Activated naive CD8-positive, alpha-beta T cell treated with anti-CD3 and anti-CD28 coated beads, Interleukin-2, amount 10 ng/mL, durations not matched to agents 7 days and 5 days (primary cell): Measurements from ENCODE around the gene CCDC88A. TPM values are rescaled to one million over a fixed set of nuclear protein-coding genes. Genes with fewer than 3 reads are reported as not detected.

Source experiments
- ATAC-seq: fragments of 150-1000 bp; cut with Tn5 transposase; one replicate; pipeline ENCODE4 v1.10.0; 2021; ENCODE audit warnings: low read depth, moderate library complexity
- POLR2A ChIA-PET: fragments of 350-600 bp; sonication (Branson Sonifier 250); formaldehyde crosslinking; loops from one replicate; lab custom pipeline; 2021; ENCODE audit warnings: antibody characterized with exemption; lab: Charles Lee
- DNase-seq: peaks from one replicate; pipeline ENCODE4 v3.0.0; 2021
- H3K27ac Mint-ChIP-seq: one replicate; pipeline ENCODE4 v1.8.0; 2022; ENCODE audit warnings: mild to moderate bottlenecking, mixed read lengths
- H3K27me3 Mint-ChIP-seq: one replicate; pipeline ENCODE4 v1.8.0; 2022; ENCODE audit warnings: mild to moderate bottlenecking, moderate library complexity, mixed read lengths
- H3K36me3 Mint-ChIP-seq: one replicate; pipeline ENCODE4 v1.8.0; 2021; ENCODE audit warnings: mild to moderate bottlenecking, mixed read lengths
- H3K4me1 Mint-ChIP-seq: one replicate; pipeline ENCODE4 v1.8.0; 2021; ENCODE audit warnings: mixed read lengths
- H3K4me3 Mint-ChIP-seq: one replicate; pipeline ENCODE4 v1.8.0; 2022; ENCODE audit warnings: mild to moderate bottlenecking, moderate library complexity, mixed read lengths
- H3K9me3 Mint-ChIP-seq: one replicate; pipeline ENCODE4 v1.8.0; 2021; ENCODE audit warnings: mixed read lengths
- total RNA-seq, 2 experiments: library from RNA; stranded (reverse); gene quantifications; one replicate each; pipeline ENCODE4 v1.2.3, GENCODE V29; 2021

CCDC88A gene
- total RNA-seq, 2 experiments from 2014 or later = 19.5 to 20.3 TPM

DNA sequence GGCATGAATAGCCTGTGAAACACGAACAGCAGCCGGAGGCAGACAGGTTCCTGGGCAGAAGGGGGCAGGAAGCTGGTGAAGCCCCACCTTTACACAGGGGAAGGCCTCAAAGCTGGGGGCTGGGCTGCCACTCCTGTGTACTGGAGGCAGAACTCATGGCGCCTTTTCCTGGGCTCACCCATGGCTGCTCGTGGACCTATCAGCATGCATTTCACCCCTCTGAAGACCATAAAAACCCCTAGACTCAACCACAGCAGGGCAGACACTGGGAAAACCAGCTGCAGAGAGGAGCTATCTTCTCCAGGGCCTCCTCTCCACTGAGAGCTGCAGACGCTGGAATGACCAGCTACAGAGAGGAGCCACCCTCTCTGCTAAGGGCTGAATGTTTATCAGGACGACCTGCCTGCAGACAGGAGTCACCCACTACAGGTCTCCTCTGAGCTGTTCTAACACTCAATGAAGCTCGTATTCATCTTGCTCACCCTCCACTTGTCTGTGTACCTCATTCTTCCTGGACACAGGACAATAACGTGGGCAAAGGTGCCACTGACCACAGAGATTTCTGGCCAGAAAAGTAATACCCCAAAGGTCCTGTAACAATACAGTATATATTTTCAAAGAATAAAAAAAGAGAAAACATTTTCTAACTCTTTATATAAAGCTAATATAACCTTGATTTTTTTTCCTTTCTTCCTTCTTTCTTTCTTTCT, 18.9 kb upstream of the CCDC88A start:
- no peak overlapping the region for H3K4me3 Mint-ChIP-seq
- peaks cover 2% of the 10 kb centered on the region for H3K27me3 Mint-ChIP-seq
- POLR2A ChIA-PET = interaction anchor here (0.6 kb wide), 1 partner anchor 31 kb away, joined by 3 read pairs; no protein-coding TSS in a partner anchor
- no peaks in the 10 kb centered on the region for H3K4me1 Mint-ChIP-seq
- no peaks in the 10 kb centered on the region for H3K9me3 Mint-ChIP-seq
- no peak for DNase-seq
- no peak overlapping the region for H3K27ac Mint-ChIP-seq
- ATAC-seq = no peak
- no peaks in the 10 kb centered on the region for H3K36me3 Mint-ChIP-seq

DNA sequence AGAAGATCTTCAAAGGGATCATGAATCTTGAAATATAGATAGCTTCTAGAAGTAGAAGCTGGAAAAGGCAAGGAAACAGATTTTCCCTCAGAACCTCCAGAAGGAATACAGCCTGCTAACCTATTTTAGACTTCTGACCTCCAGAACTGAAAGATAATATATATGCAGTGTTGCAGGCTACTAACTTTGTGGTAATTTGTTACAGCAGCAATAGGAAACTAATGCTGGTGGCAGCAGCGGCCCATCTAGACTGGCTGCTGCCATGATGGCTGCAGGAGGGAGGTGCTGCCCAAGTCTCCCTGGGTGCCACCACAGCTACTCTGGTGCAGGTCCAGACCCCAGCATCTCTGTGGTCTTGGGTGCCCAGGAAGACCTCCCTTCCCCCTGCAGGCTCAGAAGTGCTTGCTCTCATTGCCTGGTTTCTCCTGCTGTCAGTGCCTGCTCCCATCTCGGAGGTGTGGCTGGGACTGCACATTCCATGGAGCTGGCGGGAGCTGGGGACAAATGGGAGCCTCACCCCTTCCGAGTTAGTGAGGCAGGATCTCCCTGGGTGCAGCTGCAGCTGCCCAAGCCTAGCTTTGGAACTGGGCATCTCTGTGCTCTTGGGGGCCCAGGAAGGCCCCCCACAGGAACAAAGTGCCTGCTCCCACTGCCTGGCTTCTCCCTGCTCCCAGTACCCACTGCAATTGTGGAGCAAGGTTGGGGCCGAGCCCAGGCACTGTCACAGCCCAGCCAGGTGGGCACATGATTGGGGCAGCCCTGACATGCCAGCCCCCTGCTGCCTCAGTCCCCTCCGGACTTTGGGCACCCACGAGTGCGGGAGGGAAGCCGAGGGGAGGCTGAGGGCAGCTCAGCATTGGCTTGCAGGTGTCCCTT, 18.1 kb upstream of the CCDC88A start:
- ATAC-seq = no peak
- Mint-ChIP-seq H3K27me3 (peaks cover 2% of the 10 kb centered on the region), H3K36me3 (no peaks in the 10 kb centered on the region), H3K4me1 (no peaks in the 10 kb centered on the region), H3K27ac (no peak overlapping the region), H3K4me3 (no peak overlapping the region), H3K9me3 (no peaks in the 10 kb centered on the region)
- DNase-seq = no peak
- POLR2A ChIA-PET = no interaction called here

DNA sequence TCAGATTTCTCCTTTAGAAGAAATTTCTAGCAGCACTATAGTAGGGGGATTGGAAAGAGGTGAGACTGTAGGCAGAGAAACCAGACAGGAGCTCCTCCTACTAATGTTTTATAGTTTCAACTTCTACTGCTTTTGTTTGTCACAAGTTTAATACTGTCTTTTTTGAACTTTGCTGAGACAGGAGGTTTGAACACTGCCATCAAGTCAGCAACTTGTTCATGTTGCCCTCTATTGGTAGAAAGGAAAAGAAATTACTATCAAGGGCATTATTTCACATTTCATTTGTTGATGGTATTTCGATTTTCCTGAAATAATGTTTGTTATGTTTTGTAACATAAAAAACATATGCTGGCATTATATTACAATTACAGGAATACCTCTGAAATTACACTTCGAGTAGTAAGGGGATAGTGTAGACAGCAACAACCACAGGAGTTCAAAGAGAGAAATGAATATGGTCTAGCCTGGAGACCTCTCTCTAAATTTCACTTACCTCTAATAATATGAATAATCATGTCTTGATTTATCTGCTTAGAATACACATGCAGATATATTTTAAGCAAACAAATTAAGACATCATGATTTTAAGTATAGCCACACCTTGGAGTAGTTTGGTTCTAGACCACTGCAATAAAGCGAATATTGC, 12.4 kb upstream of the CCDC88A start:
- Mint-ChIP-seq H3K36me3 (no peaks in the 10 kb centered on the region), H3K4me3 (no peak overlapping the region), H3K4me1 (no peaks in the 10 kb centered on the region), H3K27ac (no peak overlapping the region), H3K9me3 (no peaks in the 10 kb centered on the region), H3K27me3 (peaks cover 6% of the 10 kb centered on the region)
- no peak for ATAC-seq
- POLR2A ChIA-PET = interaction anchor here (0.6 kb wide), 1 partner anchor 208 kb away, joined by 4 read pairs; no protein-coding TSS in a partner anchor
- DNase-seq = no peak

DNA sequence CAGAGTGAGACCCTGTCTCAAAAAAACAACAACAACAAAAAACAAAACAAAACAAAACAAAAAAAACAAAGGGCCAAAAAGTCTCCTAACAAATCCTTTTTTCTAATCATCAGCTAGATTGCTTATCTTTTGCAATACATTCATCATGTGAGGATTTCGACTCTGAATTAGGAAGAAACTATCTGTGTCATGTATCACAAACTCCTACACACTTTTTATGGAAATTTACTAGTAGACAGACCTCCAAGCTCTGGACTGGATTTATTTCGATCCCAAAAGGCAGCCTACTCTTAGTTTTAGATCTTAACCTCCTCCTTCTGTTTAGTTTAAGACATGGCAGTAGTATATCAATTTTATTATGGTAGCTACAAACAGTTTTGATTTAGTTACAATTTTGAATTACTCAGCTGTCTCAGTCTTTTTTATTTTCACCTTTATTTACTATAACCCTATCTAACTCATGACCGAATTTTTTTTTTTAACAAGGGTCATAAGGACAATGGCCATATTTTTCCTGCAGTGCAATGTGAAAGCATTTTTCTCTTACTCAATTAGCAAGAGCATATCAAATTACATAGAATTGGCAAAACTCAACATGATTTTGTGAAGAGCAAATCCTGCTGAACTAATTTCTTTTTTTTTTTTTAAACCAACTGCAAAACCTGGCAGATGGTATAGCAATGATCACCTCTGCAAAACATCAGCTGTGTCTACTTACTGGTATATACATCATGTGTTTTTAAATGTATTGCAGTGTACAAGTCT, 10.7 kb upstream of the CCDC88A start:
- no peaks in the 10 kb centered on the region for H3K36me3 Mint-ChIP-seq
- peaks cover 11% of the 10 kb centered on the region for H3K27me3 Mint-ChIP-seq
- no peaks in the 10 kb centered on the region for H3K9me3 Mint-ChIP-seq
- ATAC-seq (no peak), DNase-seq (no peak)
- no peaks in the 10 kb centered on the region for H3K4me1 Mint-ChIP-seq
- H3K27ac Mint-ChIP-seq = no peak overlapping the region
- POLR2A ChIA-PET = no interaction called here
- no peak overlapping the region for H3K4me3 Mint-ChIP-seq

DNA sequence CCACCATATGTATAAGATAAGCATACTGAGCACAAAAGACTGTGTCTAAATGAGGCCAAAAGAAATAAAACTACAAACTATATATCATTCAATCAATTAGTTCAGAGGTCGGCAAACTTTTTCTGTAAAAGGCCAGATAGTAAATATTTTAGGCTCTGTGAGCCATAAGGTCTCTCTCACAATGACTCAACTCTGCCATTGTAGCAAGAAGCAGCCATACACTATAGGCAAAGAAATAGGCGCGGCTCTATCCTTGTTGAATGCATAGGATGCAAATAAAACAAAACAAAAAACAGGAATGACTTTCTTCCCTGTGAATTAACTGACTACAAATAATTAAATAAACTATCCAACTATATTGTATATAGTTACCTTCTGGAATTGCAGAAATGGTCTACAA, 8.6 kb upstream of the CCDC88A start:
- Mint-ChIP-seq H3K9me3 (no peaks in the 10 kb centered on the region), H3K4me3 (no peak overlapping the region), H3K36me3 (no peaks in the 10 kb centered on the region), H3K4me1 (peaks cover 3% of the 10 kb centered on the region), H3K27ac (no peak overlapping the region), H3K27me3 (peaks cover 12% of the 10 kb centered on the region)
- POLR2A ChIA-PET = no interaction called here
- DNase-seq = no peak
- ATAC-seq = no peak

DNA sequence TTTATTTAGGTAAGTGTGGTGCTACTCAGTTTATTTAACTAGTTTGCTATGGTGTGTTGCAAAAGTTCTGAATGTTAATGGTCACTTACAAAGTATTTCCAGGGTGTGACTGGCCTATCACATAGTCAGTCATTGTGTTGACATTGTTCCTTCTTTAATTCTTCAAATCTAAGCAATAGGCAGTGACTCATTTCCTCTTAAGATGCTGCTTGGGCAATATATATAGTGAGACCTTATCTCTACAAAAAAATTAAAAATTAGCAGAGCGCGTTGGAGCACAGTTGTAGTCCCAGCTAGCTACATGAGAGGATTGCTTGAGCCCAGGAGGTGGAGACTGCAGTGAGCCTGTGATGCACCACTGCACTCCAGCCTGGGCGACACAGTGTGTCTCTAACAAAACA, 5.8 kb upstream of the CCDC88A start:
- H3K9me3 Mint-ChIP-seq = no peaks in the 10 kb centered on the region
- no peaks in the 10 kb centered on the region for H3K36me3 Mint-ChIP-seq
- POLR2A ChIA-PET = no interaction called here
- no peak for DNase-seq
- H3K4me1 Mint-ChIP-seq = peaks cover 3% of the 10 kb centered on the region
- peaks cover 17% of the 10 kb centered on the region for H3K27me3 Mint-ChIP-seq
- H3K4me3 Mint-ChIP-seq = no peak overlapping the region
- ATAC-seq = no peak
- no peak overlapping the region for H3K27ac Mint-ChIP-seq

DNA sequence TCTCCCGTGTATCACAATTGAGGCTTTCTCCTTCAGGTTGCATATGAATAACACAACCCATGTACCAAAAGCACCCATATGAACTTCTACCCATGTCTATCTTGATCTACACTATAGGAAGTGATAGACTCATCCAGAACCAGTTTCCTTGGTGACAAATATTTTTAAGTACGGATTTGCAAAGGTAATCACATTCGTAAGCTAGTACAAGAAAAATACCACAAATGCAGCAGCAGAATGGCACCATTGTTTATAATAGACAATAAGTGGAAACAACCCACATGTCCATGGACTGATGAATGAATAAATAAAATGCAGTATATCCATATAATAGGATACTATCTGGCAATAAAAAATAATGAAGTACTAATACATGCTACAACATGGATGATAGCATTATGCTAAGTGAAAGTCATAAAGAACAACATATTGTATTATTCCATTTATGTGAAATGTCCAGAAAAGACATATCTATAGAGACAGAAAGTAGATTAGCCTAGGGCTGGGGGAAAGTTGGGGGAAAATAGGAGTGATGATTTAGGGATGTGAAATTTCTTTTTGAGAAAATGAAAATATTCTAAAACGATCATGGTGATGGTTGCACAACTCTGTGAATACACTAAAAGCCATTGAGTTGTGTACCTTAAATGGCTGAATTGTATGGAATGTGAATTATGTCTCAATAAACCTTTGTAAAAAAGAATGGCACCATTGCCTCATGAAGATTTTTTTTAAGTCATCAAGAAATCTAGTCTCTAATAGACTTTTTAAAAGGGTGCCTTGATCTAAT, 3.4 kb upstream of the CCDC88A start:
- no peaks in the 10 kb centered on the region for H3K9me3 Mint-ChIP-seq
- DNase-seq = no peak
- peaks cover 15% of the 10 kb centered on the region for H3K27me3 Mint-ChIP-seq
- H3K4me3 Mint-ChIP-seq = no peak overlapping the region
- no peak overlapping the region for H3K27ac Mint-ChIP-seq
- no peak for ATAC-seq
- no peaks in the 10 kb centered on the region for H3K36me3 Mint-ChIP-seq
- peaks cover 15% of the 10 kb centered on the region for H3K4me1 Mint-ChIP-seq
- POLR2A ChIA-PET = no interaction called here

DNA sequence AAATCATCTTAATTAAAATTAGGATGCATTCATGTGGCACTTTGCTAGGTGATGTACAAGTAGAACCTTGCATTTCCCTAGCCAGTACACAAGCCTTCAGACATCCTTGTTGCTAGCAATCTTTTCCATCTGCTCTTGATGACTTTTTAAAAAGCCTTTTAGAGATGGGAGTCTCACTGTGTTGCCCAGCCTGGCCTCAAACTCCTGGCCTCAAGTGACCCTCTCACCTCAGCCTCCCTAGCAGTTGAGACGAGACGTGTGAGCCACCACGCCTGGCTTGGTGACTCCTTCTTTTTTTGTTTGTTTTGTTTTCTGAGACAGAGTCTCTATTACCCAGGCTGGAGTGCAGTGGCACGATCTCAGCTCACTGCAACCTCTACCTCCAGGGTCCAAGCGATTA, 1.7 kb upstream of the CCDC88A start:
- H3K27me3 Mint-ChIP-seq = peaks cover 10% of the 10 kb centered on the region
- H3K4me1 Mint-ChIP-seq = peaks cover 21% of the 10 kb centered on the region
- POLR2A ChIA-PET = no interaction called here
- no peaks in the 10 kb centered on the region for H3K9me3 Mint-ChIP-seq
- H3K36me3 Mint-ChIP-seq = no peaks in the 10 kb centered on the region
- DNase-seq (no peak), ATAC-seq (no peak)
- peak overlapping the region; percentile 55 for H3K4me3 Mint-ChIP-seq
- no peak overlapping the region for H3K27ac Mint-ChIP-seq

DNA sequence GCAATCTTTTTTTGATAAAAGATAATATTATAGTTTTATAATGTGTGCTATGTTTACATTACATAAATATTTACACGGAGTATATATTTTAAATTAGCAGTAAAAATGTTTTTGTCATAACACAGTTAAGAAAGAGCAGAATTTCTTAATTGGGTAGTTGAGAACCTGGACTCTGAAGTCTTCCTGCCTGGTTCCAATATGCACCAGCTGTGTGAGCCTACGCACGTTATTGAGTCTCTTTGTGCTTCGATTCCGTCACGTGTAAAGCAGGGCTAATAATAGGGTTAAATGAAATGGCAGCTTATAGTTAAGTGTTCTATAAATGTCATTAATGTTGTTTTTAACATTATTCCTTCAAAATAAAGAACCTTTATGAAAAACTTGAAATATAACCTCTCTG, 1.2 kb upstream of the CCDC88A start:
- no peak overlapping the region for H3K27ac Mint-ChIP-seq
- H3K4me3 Mint-ChIP-seq = peak overlapping the region; percentile 55
- DNase-seq (no peak), ATAC-seq (no peak)
- POLR2A ChIA-PET = no interaction called here
- H3K4me1 Mint-ChIP-seq = peaks cover 24% of the 10 kb centered on the region
- H3K27me3 Mint-ChIP-seq = peaks cover 9% of the 10 kb centered on the region
- no peaks in the 10 kb centered on the region for H3K36me3 Mint-ChIP-seq
- H3K9me3 Mint-ChIP-seq = no peaks in the 10 kb centered on the region

DNA sequence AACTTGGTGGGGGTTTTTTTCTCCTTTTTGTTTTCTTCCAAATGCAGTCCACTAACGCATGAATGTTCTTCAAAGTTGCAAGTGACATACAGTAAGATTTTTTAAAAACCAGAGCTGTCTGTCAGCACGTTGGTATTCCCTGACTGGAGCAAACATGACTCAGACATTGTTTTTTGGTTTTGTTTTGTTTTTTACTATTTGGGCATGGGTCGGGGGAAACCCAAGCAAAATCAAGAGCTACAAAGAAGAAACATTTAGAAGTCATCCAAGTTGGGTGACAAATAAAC, 726 bp upstream of the CCDC88A start:
- POLR2A ChIA-PET = interaction anchor here (0.6 to 1.3 kb wide), 3 partner anchors 134 to 198 kb away, joined by 3 read pairs; no protein-coding TSS in a partner anchor
- peaks cover 9% of the 10 kb centered on the region for H3K27me3 Mint-ChIP-seq
- peaks cover 25% of the 10 kb centered on the region for H3K4me1 Mint-ChIP-seq
- H3K9me3 Mint-ChIP-seq = no peaks in the 10 kb centered on the region
- no peak for ATAC-seq
- H3K4me3 Mint-ChIP-seq = peak overlapping the region; percentile 91
- DNase-seq = no peak
- peak overlapping the region; percentile 24 for H3K27ac Mint-ChIP-seq
- H3K36me3 Mint-ChIP-seq = no peaks in the 10 kb centered on the region

DNA sequence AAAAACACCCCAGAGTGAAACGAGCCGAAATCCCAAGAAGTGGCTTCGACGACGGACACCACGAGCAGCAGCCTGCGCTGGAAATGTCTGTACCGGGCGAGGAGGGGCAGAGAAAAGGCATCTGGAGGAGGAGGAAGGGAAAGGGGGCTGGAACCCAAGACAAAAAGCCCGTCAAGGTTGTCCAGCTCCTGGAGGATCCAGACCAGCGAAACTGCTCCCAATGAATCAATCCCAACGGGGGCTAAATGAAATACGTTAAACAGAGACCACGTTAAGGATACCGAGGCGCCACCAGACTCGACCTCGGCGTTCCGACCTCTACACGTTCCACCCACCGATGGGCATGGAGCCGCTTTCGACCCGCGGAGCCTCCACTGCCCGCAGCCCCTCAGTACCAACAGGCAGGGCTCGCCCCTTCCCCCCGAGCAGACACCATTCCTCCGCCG, 400 bp downstream of the CCDC88A start:
- Mint-ChIP-seq H3K4me1 (peaks cover 22% of the 10 kb centered on the region), H3K36me3 (no peaks in the 10 kb centered on the region), H3K27ac (peak overlapping the region; percentile 83), H3K27me3 (peaks cover 9% of the 10 kb centered on the region), H3K4me3 (peak overlapping the region; percentile 91), H3K9me3 (no peaks in the 10 kb centered on the region)
- DNase-seq (no peak), ATAC-seq (no peak)
- POLR2A ChIA-PET = interaction anchor here (1.3 kb wide), 1 partner anchor 199 kb away, joined by 3 read pairs; no protein-coding TSS in a partner anchor

DNA sequence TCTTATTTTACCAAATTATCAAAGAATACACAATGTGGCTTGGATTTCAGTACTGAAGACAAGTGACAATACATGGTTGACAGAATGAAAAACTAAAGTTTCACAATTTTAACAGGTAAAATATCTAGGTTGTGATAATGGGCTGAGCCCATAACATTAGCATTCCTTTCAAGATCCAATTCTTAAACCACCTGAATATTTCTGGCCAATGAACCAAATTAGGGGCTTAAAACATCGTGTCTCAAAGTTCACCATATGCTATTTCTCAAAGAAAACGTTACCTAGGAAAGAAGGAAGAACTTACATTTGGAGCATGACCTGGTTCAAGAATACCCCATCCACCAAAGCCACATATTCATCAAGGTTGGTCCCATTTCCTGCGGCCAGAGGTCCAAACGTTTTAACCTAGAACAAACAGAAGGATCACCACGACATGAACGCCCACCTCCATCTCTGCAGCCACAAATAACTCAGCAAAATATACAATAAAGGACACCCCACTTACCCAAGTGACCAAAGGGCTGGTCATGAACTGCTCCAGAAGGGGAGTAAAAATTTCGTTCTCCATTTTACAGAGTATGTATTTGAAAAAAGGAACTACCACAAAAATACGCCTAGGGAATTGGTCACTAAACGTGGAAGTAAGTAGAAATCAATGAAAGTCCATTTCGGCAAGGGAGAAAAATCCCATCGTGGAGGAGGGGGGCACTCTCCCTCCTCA, 984 bp downstream of the CCDC88A start:
- Mint-ChIP-seq H3K4me1 (peaks cover 22% of the 10 kb centered on the region), H3K9me3 (no peaks in the 10 kb centered on the region), H3K4me3 (peak overlapping the region; percentile 91), H3K27me3 (peaks cover 7% of the 10 kb centered on the region), H3K27ac (peak overlapping the region; percentile 83), H3K36me3 (no peaks in the 10 kb centered on the region)
- no peak for DNase-seq
- POLR2A ChIA-PET = no interaction called here
- no peak for ATAC-seq
